ENCODE data around the gene FKBP15. TPM values are rescaled to one million over a fixed set of nuclear protein-coding genes. Genes with fewer than 3 reads are reported as not detected.

The FKBP15 gene
- total and polyA plus RNA-seq, 2 donors (not counting 3 experiments of a cell fraction or from before 2014, with no cell fraction given): 16.8 to 26.8 TPM

- peak overlapping the region; percentile 70 to 94 (median 89) for H3K4me3 ChIP-seq (replicated peaks in 1 of 3; ENCODE audit: insufficient read depth in 1 of 3, low read depth in 1 of 3, low read length in 3 of 3)
- H3K9me1 ChIP-seq (replicated peaks; ENCODE audit: control insufficient read depth, extremely low read depth, insufficient read depth, low read length): no peaks in the 10 kb centered on the region
- no peaks in the 10 kb centered on the region for H4K20me1 ChIP-seq (replicated peaks; ENCODE audit: control insufficient read depth, extremely low read depth, insufficient read depth, low read length)
- H2AFZ ChIP-seq (ENCODE audit: low read depth, low read length): no peak overlapping the region
- peaks cover 56% of the 10 kb centered on the region for H3K79me2 ChIP-seq (ENCODE audit: control insufficient read depth, insufficient read depth, low read length)
- H3K36me3 ChIP-seq (ENCODE audit: control insufficient read depth in 2 of 2, extremely low read depth in 1 of 2, insufficient read depth in 2 of 2, low read length in 2 of 2): no peaks in the 10 kb centered on the region
- H3K9ac ChIP-seq (replicated peaks; ENCODE audit: extremely low read depth, insufficient read depth, low read length): peak overlapping the region; percentile 95
- CTCF ChIA-PET: interaction anchor here (0.7 to 2.4 kb wide), 5 partner anchors 17 to 888 kb away, joined by 3 to 16 read pairs (median 3); partner anchors contain the start of genes CDC26 and PRPF4
- POLR2A ChIA-PET: interaction anchor here (1.4 kb wide), 1 partner anchor 55 kb away, joined by 5 read pairs; the partner anchor contains the start of genes CDC26 and PRPF4
- no peak overlapping the region for H3K27ac ChIP-seq (ENCODE audit: insufficient read depth, low read depth, low read length)
- DNase-seq (ENCODE audit: low read depth, low spot score): no peak
- no TSS peak for BruUV-seq (replicated peaks)
- peak overlapping the region; percentile 88 for H3K4me2 ChIP-seq (ENCODE audit: insufficient read depth, low read length)
- dilution Hi-C loops (cut with MboI; ENCODE audit: extremely low pct_ligation_motif_present, low sequenced_read_pairs) (no loop called here), intact Hi-C loops (cut with micrococcal nuclease) (no loop called here)
- TF ChIP-seq POLR2AphosphoS5 (IDR thresholded peaks at IDR 0.05; ENCODE audit: insufficient read depth, low read depth, low read length) (no peak), FOS (IDR thresholded peaks at IDR 0.05; ENCODE audit: borderline replicate concordance, insufficient read depth, low read length) (no peak), CTCF (IDR thresholded peaks at IDR 0.05; ENCODE audit: extremely low read depth in 1 of 2, insufficient read depth in 1 of 2, low read depth in 1 of 2, low read length in 2 of 2) (no peak), MAX (IDR thresholded peaks at IDR 0.05; ENCODE audit: insufficient read depth, insufficient read length) (no peak), GATA2 (IDR thresholded peaks at IDR 0.05; ENCODE audit: insufficient read depth, insufficient read length, low read depth, low read length) (no peak), POLR2A (IDR thresholded peaks at IDR 0.05; ENCODE audit: low read depth, low read length) (no peak), MYC (IDR thresholded peaks at IDR 0.05; ENCODE audit: low read depth, low read length) (no peak), JUN (IDR thresholded peaks at IDR 0.05; ENCODE audit: borderline replicate concordance, insufficient read depth, insufficient read length, low read depth) (no peak), EZH2 (IDR thresholded peaks at IDR 0.05; ENCODE audit: borderline replicate concordance, low read depth, low read length, severe bottlenecking) (no peak)
- FAIRE-seq: no peak
- H3K9me3 ChIP-seq (replicated peaks; ENCODE audit: control insufficient read depth, insufficient read depth, low read length): no peaks in the 10 kb centered on the region
- peaks cover 25% of the 10 kb centered on the region for H3K4me1 ChIP-seq (ENCODE audit: control insufficient read depth, extremely low read depth, insufficient read depth, low read length)
- no peaks in the 10 kb centered on the region for H3K27me3 ChIP-seq (ENCODE audit: control insufficient read depth in 2 of 2, insufficient read depth in 2 of 2, low read length in 2 of 2)
These were observed 1.1 kb downstream of the FKBP15 start for GRCh38 chr9:113219969-113220368.

Data from endothelial cell of umbilical vein (primary cell).